SK-N-MC (cell line): Measurements from ENCODE around the gene ZP1.

Experiments used
- EZH2 ChIP-seq: fragments of 200-600 bp; sonication (generic); IDR thresholded peaks from one replicate; pipeline ENCODE4 v1.6.1; 2017; ENCODE audit warnings: antibody characterized with exemption
- FOXP2 ChIP-seq: optimal IDR thresholded peaks from 2 replicates; pipeline ENCODE3; 2011; ENCODE audit warnings: mild to moderate bottlenecking, moderate library complexity; ENCODE audit not compliant: insufficient read depth; ENCODE audit errors: extremely low read length, control extremely low read depth
- POLR2AphosphoS5 ChIP-seq: IDR thresholded peaks from 2 replicates; pipeline ENCODE4 v1.6.1; 2012; ENCODE audit warnings: mild to moderate bottlenecking, low read depth, low read length, borderline replicate concordance

DNA sequence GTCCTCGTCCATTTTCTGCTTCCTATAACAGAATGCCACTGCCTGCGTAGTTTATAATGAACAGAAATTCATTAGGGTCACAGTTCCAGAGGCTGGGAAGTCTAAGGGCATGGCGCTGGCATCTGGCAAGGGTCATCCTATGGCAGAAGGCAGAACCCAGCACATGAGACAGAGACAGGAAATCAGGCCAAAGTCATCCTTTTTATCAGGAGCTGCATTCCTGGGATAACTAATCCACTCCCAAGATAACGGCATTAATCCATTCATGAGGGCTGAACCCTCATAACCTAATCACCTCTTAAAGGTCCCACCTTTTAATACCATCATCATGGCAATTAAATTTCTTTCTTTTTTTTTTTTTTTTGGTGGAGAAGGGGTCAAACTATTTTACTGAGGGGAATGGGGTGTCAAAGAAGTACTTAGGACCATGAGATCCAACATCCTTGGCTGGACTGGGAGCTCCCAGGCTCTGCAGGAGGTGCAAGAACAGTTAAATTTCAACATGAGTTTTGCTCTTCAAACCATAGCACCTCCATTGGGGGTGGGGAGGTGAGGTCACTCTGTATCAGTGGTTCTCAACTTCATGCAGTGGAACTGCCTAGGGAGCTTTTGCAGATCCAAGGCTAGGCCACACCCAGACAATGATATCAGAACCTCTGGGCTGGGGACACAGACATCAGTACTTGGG lies 51.1 kb downstream of the ZP1 start:
- TF ChIP-seq POLR2AphosphoS5, result no peak
- TF ChIP-seq FOXP2, result no peak
- TF ChIP-seq EZH2, result no peak
